Heart left ventricle (tissue), 16 donors: ENCODE measurements around the gene MACF1. TPM values are rescaled to one million over a fixed set of nuclear protein-coding genes. Genes with fewer than 3 reads are reported as not detected.
A peak's percentile ranks its signal among the peaks of the same experiment; 100 is the strongest.

Experiments
- ATAC-seq, 4 donors: fragments of 200-7000 bp; cut with Tn5 transposase; one replicate each; pipeline ENCODE4 v1.9.1; 2020 to 2022; ENCODE audit warnings: moderate library complexity in 4 of 4, mild to moderate bottlenecking in 3 of 4, moderate number of reproducible peaks in 1 of 4
- DNase-seq, 5 donors: peaks; one replicate each; pipeline ENCODE4 v3.0.0-alpha.2; 2020
- H3K27ac ChIP-seq, 12 donors: fragments of 200-600 bp; sonication (generic) in 4 of 12; one replicate each; pipeline versions ENCODE4 v1.5.0 to v1.8.0; 2016 to 2022; ENCODE audit warnings: mild to moderate bottlenecking in 2 of 12
- H3K27me3 ChIP-seq, 9 donors: fragments of 200-600 bp; sonication (generic) in 2 of 9; one replicate each; pipeline versions ENCODE4 v1.5.1 to v1.8.0; 2016 to 2022; ENCODE audit warnings: mild to moderate bottlenecking in 3 of 9
- H3K36me3 ChIP-seq, 9 donors: fragments of 200-600 bp; sonication (generic) in 2 of 9; one replicate each; pipeline versions ENCODE4 v1.5.0 to v1.8.0; 2018 to 2022; ENCODE audit warnings: mild to moderate bottlenecking in 2 of 9
- H3K4me1 ChIP-seq, 12 donors: fragments of 200-600 bp; sonication (generic) in 4 of 12; one replicate each; pipeline versions ENCODE4 v1.5.0 to v1.8.0; 2016 to 2022; ENCODE audit warnings: mild to moderate bottlenecking in 3 of 12
- H3K4me3 ChIP-seq, 12 donors: fragments of 200-600 bp; sonication (generic) in 4 of 12; one replicate each; pipeline versions ENCODE4 v1.5.0 to v1.8.0; 2017 to 2022; ENCODE audit warnings: mild to moderate bottlenecking in 9 of 12, moderate library complexity in 4 of 12
- H3K9me3 ChIP-seq, 12 donors: fragments of 200-600 bp; sonication (generic) in 4 of 12; one replicate each; pipeline versions ENCODE4 v1.5.0 to v1.8.0; 2016 to 2022; ENCODE audit warnings: mild to moderate bottlenecking in 1 of 12
- POLR2A ChIP-seq, 2 donors: fragments of 450-650 bp; IDR thresholded peaks; one replicate each; pipeline ENCODE4 v1.6.1; 2017; ENCODE audit warnings: antibody characterized with exemption in 2 of 2, mild to moderate bottlenecking in 2 of 2, moderate library complexity in 2 of 2
- WGBS, 4 donors: extraction: QIAGEN DNeasy Blood & Tissue Kit in 2 of 4; methylation state at CpG; one replicate each; pipeline versions ENCODE4 v1.1.5 to v1.1.7; 2013 to 2018; 5-methylcytosine and 5-hydroxymethylcytosine counted together
- intact Hi-C, 10 donors: fragments of 100-400 bp; cut with DNase I; formaldehyde crosslinking; loops; one replicate each; pipeline versions ENCODE4 v1.11.1 to v1.14.2; 2022
- polyA plus RNA-seq, 2 donors: library from polyadenylated mRNA; stranded (reverse); fragments of 200-250 nt; gene quantifications; one replicate each; pipeline ENCODE4 v1.2.3, GENCODE V29; 2013
- total RNA-seq, 9 donors: library from RNA; depleted of rRNA in 2 of 9; stranded (reverse); fragments of >200 nt in 2 of 9; fragmentation: NEBNext Ultra II Directional in 3 of 9; extraction: Animal tissue kit (Norgen Biotek cat#: 25700) in 3 of 9; gene quantifications; one replicate each; pipeline versions ENCODE4 v1.1.0 to v1.2.4, GENCODE V29; 2016 to 2023
- TF ChIP-seq, protein P1 (sequence below), 12 donors: fragments of 200-600 bp; sonication (generic) in 4 of 12; IDR thresholded peaks; one replicate each; pipeline versions ENCODE4 v1.5.0 to v1.8.0; 2018 to 2022; ENCODE audit warnings: antibody characterized with exemption in 12 of 12, mild to moderate bottlenecking in 5 of 12
- donor health status: ischemic (EF 13 %, LVEDD 7.1; RV severe dilation, severe dysfunction).
- donor health status: healthy with polysubstance abuse.
- donor health status: DM: no; HTN: yes; CAD: no.
- donor health status: DM: no; HTN: no; CAD: no.
- donor health status: ischemic (EF 25% LVEDD 6.9; RV normal size, moderate dysfunction).
- donor health status: ischemic (EF 25% LVEDD 5.7; RV mildly dilated, moderate dysfunction).
- donor health status: healthy.
- donor health status: DM: yes; HTN: yes; CAD: no.
- donor health status: ischemic (EF 35%, LVEDD 5.7; RV mildly dilated, moderate dysfunction).
- donor health status: nonischemic (EF 11% LVEDD 7.7; RV severe dilation, severe dysfunction).
- donor health status: DM: yes; HTN: yes; CAD: no.
- donor health status: PGD.
- donor health status: ischemic (EF 29% LVEDD 5.4; RV normal size, mild dysfunction).
- donor health status: nonischemic (EF 23%, LVEDD 6.1; RV moderate dilation, normal function).

MACF1 gene
- total and polyA plus RNA-seq, 11 donors = 102 to 436 (median 251) TPM

- intact Hi-C loops = loop anchor here in 2 of 10 donors (10.0 kb wide), 1 partner anchor 51 kb away; no protein-coding TSS in a partner anchor
- DNase-seq (no peak), ATAC-seq (no peak)
- H3K27ac ChIP-seq = no peak overlapping the region
- TF ChIP-seq POLR2A (IDR thresholded peaks at IDR 0.05) = no peak
- TF ChIP-seq, protein P1, sequence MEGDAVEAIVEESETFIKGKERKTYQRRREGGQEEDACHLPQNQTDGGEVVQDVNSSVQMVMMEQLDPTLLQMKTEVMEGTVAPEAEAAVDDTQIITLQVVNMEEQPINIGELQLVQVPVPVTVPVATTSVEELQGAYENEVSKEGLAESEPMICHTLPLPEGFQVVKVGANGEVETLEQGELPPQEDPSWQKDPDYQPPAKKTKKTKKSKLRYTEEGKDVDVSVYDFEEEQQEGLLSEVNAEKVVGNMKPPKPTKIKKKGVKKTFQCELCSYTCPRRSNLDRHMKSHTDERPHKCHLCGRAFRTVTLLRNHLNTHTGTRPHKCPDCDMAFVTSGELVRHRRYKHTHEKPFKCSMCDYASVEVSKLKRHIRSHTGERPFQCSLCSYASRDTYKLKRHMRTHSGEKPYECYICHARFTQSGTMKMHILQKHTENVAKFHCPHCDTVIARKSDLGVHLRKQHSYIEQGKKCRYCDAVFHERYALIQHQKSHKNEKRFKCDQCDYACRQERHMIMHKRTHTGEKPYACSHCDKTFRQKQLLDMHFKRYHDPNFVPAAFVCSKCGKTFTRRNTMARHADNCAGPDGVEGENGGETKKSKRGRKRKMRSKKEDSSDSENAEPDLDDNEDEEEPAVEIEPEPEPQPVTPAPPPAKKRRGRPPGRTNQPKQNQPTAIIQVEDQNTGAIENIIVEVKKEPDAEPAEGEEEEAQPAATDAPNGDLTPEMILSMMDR (IDR thresholded peaks at IDR 0.05) = no peak
- peaks cover 0 to 97% (median 86%) of the 10 kb centered on the region in 9 donors for H3K36me3 ChIP-seq
- peaks cover 0 to 46% (median 24%) of the 10 kb centered on the region in 12 donors for H3K4me1 ChIP-seq
- no peaks in the 10 kb centered on the region for H3K9me3 ChIP-seq
- H3K4me3 ChIP-seq = no peak overlapping the region
- H3K27me3 ChIP-seq = no peaks in the 10 kb centered on the region
Measured at GRCh38 chr1:39425634-39426033, 221.1 kb downstream of the MACF1 start.

DNA sequence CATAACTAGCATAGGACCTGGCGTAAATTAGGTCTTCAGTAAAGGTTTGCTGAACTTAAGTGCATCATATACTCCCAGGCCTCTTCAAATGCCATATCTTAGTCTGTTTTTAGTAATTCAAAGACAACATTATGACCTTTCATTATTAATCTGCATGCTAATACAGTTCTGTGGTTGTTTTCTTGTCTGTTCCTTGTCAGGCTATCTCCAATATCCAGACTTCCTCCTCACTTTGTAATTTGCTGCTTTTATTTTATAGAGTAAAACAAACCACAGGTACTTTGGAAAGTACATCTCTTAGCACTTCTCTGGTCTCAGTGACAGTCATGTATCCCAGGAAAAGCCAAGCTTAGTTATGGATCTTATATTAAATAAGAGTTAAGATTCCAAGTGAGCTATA lies 221.9 kb downstream of the MACF1 start:
- no peaks in the 10 kb centered on the region for H3K9me3 ChIP-seq
- peak overlapping the region in 3 of 12 donors; percentile 3 to 46 (median 22) for H3K27ac ChIP-seq
- H3K4me3 ChIP-seq = no peak overlapping the region
- H3K36me3 ChIP-seq = peaks cover 0 to 100% (median 93%) of the 10 kb centered on the region in 9 donors
- no peaks in the 10 kb centered on the region for H3K27me3 ChIP-seq
- TF ChIP-seq, protein P1 (IDR thresholded peaks at IDR 0.05) = no peak
- no peak for TF ChIP-seq POLR2A (IDR thresholded peaks at IDR 0.05)
- H3K4me1 ChIP-seq = peaks cover 0 to 41% (median 24%) of the 10 kb centered on the region in 12 donors
- 82 to 85% (median 84%) methylated on average over 1 of the region's 1 CpG for WGBS, 4 donors
- DNase-seq (no peak), ATAC-seq (no peak)
- intact Hi-C loops = loop anchor here in 2 of 10 donors (10.0 kb wide), 1 partner anchor 52 kb away; no protein-coding TSS in a partner anchor

- Histone ChIP-seq H3K4me3 (no peak overlapping the region), H3K4me1 (peaks cover 0 to 40% (median 24%) of the 10 kb centered on the region in 12 donors), H3K27ac (peak overlapping the region in 6 of 12 donors; percentile 6 to 46 (median 14)), H3K36me3 (peaks cover 0 to 100% (median 97%) of the 10 kb centered on the region in 9 donors), H3K27me3 (no peaks in the 10 kb centered on the region), H3K9me3 (no peaks in the 10 kb centered on the region)
- WGBS, 4 donors = 23 to 31% (median 27%) methylated on average over 1 of the region's 1 CpG
- intact Hi-C loops = loop anchor here in 2 of 10 donors (10.0 kb wide), 1 partner anchor 53 kb away; no protein-coding TSS in a partner anchor
- no peak for TF ChIP-seq POLR2A (IDR thresholded peaks at IDR 0.05)
- TF ChIP-seq, protein P1 (IDR thresholded peaks at IDR 0.05) = no peak
- no peak for DNase-seq
- ATAC-seq = peak; percentile 76 to 91 (median 84)
Measured at GRCh38 chr1:39427374-39427773, 222.9 kb downstream of the MACF1 start.

DNA sequence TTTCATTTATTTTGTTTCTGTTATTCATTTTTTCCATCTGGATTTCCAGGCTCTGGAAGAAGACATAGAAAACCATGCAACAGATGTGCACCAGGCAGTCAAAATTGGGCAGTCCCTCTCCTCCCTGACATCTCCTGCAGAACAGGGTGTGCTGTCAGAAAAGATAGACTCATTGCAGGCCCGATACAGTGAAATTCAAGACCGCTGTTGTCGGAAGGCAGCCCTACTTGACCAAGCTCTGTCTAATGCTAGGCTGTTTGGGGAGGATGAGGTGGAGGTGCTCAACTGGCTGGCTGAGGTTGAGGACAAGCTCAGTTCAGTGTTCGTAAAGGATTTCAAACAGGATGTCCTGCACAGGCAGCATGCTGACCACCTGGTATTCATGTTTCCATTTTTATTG lies 223.4 kb downstream of the MACF1 start:
- Histone ChIP-seq H3K36me3 (peaks cover 0 to 100% (median 97%) of the 10 kb centered on the region in 9 donors), H3K27ac (peak overlapping the region in 1 of 12 donors; percentile 21), H3K4me3 (no peak overlapping the region), H3K4me1 (peaks cover 0 to 40% (median 24%) of the 10 kb centered on the region in 12 donors), H3K9me3 (no peaks in the 10 kb centered on the region), H3K27me3 (no peaks in the 10 kb centered on the region)
- DNase-seq (no peak), ATAC-seq (peak in 2 of 4 donors; percentile 54 to 58)
- WGBS, 4 donors = 67 to 80% (median 72%) methylated on average over 4 of the region's 4 CpGs
- intact Hi-C loops = loop anchor here in 2 of 10 donors (10.0 kb wide), 1 partner anchor 53 kb away; no protein-coding TSS in a partner anchor
- TF ChIP-seq, protein P1 (IDR thresholded peaks at IDR 0.05) = no peak
